Limb (tissue), 2 donors: Measurements from ENCODE around the gene PTPRD.
"Not testable (repeated sequence)": the region's sequence is repeated elsewhere in the genome, so short reads cannot be mapped to it uniquely, and the experiment has no call there.

Experiments used
- DNase-seq, 2 donors: peaks; one replicate each; pipeline ENCODE4 v3.0.0-alpha.2; 2016; ENCODE audit errors: extremely low spot score in 2 of 2

The PTPRD gene

GRCh38 chr9:9186086-9186485 is 1426.7 kb downstream of the PTPRD start:
- no peak for DNase-seq

- no peak for DNase-seq
Observed at GRCh38 chr9:9182431-9182830, 1430.4 kb downstream of the PTPRD start.

- DNase-seq: no peak
Observed at GRCh38 chr9:9177081-9177480, 1435.7 kb downstream of the PTPRD start.

GRCh38 chr9:9174358-9174757 is 1438.4 kb downstream of the PTPRD start:
- DNase-seq: no peak

- DNase-seq: no peak
Observed at GRCh38 chr9:9173264-9173663, 1439.5 kb downstream of the PTPRD start.

GRCh38 chr9:9170439-9171134 is 1442.2 kb downstream of the PTPRD start:
- peak in 1 of 2 donors; percentile 2 for DNase-seq

- DNase-seq: no peak
Observed at GRCh38 chr9:9142001-9142400, 1470.8 kb downstream of the PTPRD start.

- no peak for DNase-seq
Observed at GRCh38 chr9:9133526-9133925, 1479.3 kb downstream of the PTPRD start.

- peak in 1 of 2 donors; percentile 22 for DNase-seq
Observed at GRCh38 chr9:9124616-9125015, 1488.2 kb downstream of the PTPRD start.

- DNase-seq: no peak
Observed at GRCh38 chr9:9122230-9122875, 1490.4 kb downstream of the PTPRD start.

- no peak for DNase-seq
Observed at GRCh38 chr9:9117866-9118265, 1494.9 kb downstream of the PTPRD start.

GRCh38 chr9:9112001-9112720 is 1500.6 kb downstream of the PTPRD start:
- no peak for DNase-seq

GRCh38 chr9:9108641-9109040 is 1504.2 kb downstream of the PTPRD start:
- DNase-seq: no peak

- DNase-seq: no peak
Observed at GRCh38 chr9:9102295-9102694, 1510.5 kb downstream of the PTPRD start.

GRCh38 chr9:9100070-9100469 is 1512.7 kb downstream of the PTPRD start:
- no peak for DNase-seq

- DNase-seq: no peak
Observed at GRCh38 chr9:9099646-9100045, 1513.2 kb downstream of the PTPRD start.

GRCh38 chr9:9097254-9097653 is 1515.5 kb downstream of the PTPRD start:
- not testable (repeated sequence) for DNase-seq

GRCh38 chr9:9091387-9091786 is 1521.4 kb downstream of the PTPRD start:
- DNase-seq: peak in 1 of 2 donors; percentile 26

- no peak for DNase-seq
Observed at GRCh38 chr9:9079473-9079872, 1533.3 kb downstream of the PTPRD start.

GRCh38 chr9:9078301-9078700 is 1534.5 kb downstream of the PTPRD start:
- no peak for DNase-seq

GRCh38 chr9:9061627-9062026 is 1551.2 kb downstream of the PTPRD start:
- DNase-seq: no peak

- no peak for DNase-seq
Observed at GRCh38 chr9:9054354-9054992, 1558.3 kb downstream of the PTPRD start.
